IgD-negative memory B cell (primary cell): Measurements from ENCODE around the gene CASP2. TPM values are rescaled to one million over a fixed set of nuclear protein-coding genes. Genes with fewer than 3 reads are reported as not detected.
"Not testable (repeated sequence)": the region's sequence is repeated elsewhere in the genome, so short reads cannot be mapped to it uniquely, and the experiment has no call there.

ENCODE experiments used
- H3K27ac Mint-ChIP-seq, 3 donors: one replicate each; pipeline ENCODE4 v1.8.0; 2020 to 2022; ENCODE audit warnings: mild to moderate bottlenecking in 3 of 3, mixed read lengths in 3 of 3, moderate library complexity in 1 of 3
- H3K27me3 Mint-ChIP-seq: one replicate; pipeline ENCODE4 v1.8.0; 2021; ENCODE audit warnings: mixed read lengths
- H3K36me3 Mint-ChIP-seq: one replicate; pipeline ENCODE4 v1.8.0; 2020; ENCODE audit warnings: mild to moderate bottlenecking, mixed read lengths
- H3K4me1 Mint-ChIP-seq, 3 donors: one replicate each; pipeline ENCODE4 v1.8.0; 2020 to 2022; ENCODE audit warnings: mixed read lengths in 3 of 3, mild to moderate bottlenecking in 1 of 3
- H3K4me3 Mint-ChIP-seq, 4 donors: one replicate each; pipeline ENCODE4 v1.8.0; 2020 to 2022; ENCODE audit warnings: mild to moderate bottlenecking in 4 of 4, mixed read lengths in 4 of 4, moderate library complexity in 3 of 4
- H3K9me3 Mint-ChIP-seq, 3 donors: one replicate each; pipeline ENCODE4 v1.8.0; 2020 to 2021; ENCODE audit warnings: mixed read lengths in 3 of 3, mild to moderate bottlenecking in 1 of 3
- polyA plus RNA-seq: library from polyadenylated mRNA; unstranded; fragments of 300-500 nt; fragmentation: Illumina TruSeq; gene quantifications from one replicate; pipeline ENCODE4 v1.2.3, GENCODE V29; 2021

The CASP2 gene
- polyA plus RNA-seq, 1 donor from 2014 or later: 23.7 TPM

DNA sequence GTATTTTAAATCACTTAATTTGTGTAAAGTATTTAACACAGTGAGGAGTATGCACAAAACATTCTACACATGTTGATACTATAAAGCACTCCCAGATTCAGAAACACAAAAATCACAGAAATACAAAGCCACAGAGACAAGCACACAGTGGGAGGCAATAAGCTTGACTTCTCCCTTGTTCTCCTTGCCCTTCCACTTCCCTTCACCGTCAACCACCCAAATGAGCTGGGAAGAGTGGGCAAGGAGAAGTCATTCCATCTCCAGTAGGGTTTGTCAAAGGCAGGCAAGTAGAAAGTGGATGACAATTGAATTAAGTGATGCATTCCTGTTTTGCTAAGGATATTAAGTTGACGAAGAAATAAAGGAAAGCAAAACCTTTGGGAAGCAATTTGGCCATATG is 7.6 kb upstream of the CASP2 start:
- H3K4me1 Mint-ChIP-seq: peaks cover 31 to 40% (median 33%) of the 10 kb centered on the region in 3 donors
- no peaks in the 10 kb centered on the region for H3K9me3 Mint-ChIP-seq
- peak overlapping the region in 2 of 4 donors; percentile 5 to 43 for H3K4me3 Mint-ChIP-seq
- H3K36me3 Mint-ChIP-seq: no peaks in the 10 kb centered on the region
- H3K27me3 Mint-ChIP-seq: no peaks in the 10 kb centered on the region
- H3K27ac Mint-ChIP-seq: no peak overlapping the region

DNA sequence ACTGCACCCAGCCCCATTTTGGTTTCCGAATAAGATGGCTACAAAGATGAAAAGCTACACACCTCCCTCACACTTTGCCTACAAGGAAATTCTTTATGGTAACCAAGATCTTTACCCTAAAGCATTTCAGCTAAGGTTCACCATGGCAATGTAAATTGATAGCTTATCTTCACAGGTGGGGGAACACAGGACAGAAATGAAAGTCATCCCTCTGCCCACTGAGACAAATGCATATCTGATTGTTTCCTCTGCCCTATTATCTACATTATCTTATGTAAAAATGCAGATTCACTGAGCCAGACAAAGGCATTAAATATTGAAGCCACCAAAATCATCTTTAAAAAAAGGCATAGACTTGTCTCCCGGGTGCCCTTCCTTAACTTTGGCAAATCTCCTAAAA is 6.6 kb upstream of the CASP2 start:
- H3K9me3 Mint-ChIP-seq: no peaks in the 10 kb centered on the region
- peaks cover 32 to 40% (median 33%) of the 10 kb centered on the region in 3 donors for H3K4me1 Mint-ChIP-seq

DNA sequence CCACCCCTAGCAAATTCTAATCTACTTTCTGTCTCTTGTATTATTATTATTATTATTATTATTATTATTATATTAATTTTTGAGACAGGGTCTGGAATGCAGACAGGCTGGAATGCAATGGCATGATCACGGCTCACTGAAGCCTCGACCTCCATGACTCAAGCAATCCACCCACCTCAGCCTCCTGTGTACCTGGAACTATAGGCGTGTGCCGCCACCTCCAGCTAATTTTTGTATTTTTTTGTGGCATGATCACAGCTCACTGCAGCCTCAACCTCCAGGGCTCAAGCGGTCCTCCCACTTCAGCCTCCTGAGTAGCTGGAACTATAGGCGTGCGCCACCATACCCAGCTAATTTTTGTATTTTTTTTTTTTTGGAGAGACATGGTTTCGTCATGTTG is 6.0 kb upstream of the CASP2 start:
- peaks cover 33 to 40% (median 33%) of the 10 kb centered on the region in 3 donors for H3K4me1 Mint-ChIP-seq
- H3K9me3 Mint-ChIP-seq: no peaks in the 10 kb centered on the region
- H3K4me3 Mint-ChIP-seq: no peak overlapping the region
- H3K27me3 Mint-ChIP-seq: no peaks in the 10 kb centered on the region
- H3K27ac Mint-ChIP-seq: no peak overlapping the region
- H3K36me3 Mint-ChIP-seq: no peaks in the 10 kb centered on the region

More for the DNA sequence above, 6.6 kb upstream of the CASP2 start:
- H3K27me3 Mint-ChIP-seq: no peaks in the 10 kb centered on the region
- H3K4me3 Mint-ChIP-seq: no peak overlapping the region
- no peak overlapping the region for H3K27ac Mint-ChIP-seq
- no peaks in the 10 kb centered on the region for H3K36me3 Mint-ChIP-seq

DNA sequence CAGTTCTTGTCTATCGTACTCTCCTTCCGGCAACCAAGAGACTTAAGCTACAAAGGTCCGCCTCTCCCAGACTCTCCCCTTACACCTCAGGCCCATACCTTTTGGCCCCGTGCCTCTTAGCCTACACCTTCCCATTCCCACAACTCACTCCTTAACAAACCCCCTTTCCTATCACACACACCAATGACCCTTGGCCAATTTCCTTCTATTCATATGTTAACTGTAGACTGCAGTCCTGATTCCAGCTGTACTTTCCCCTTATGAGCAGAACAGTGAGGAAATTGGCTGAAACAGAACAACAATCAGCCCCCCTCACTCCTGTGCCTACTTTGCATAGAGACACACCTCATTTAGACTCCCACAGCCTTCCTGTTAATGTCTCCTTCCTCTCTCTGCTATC is 4.8 kb upstream of the CASP2 start:
- no peaks in the 10 kb centered on the region for H3K9me3 Mint-ChIP-seq
- H3K4me1 Mint-ChIP-seq: peaks cover 36 to 44% (median 41%) of the 10 kb centered on the region in 3 donors
- H3K4me3 Mint-ChIP-seq: peak overlapping the region; percentile 15 to 83 (median 71)
- no peaks in the 10 kb centered on the region for H3K36me3 Mint-ChIP-seq
- no peaks in the 10 kb centered on the region for H3K27me3 Mint-ChIP-seq
- H3K27ac Mint-ChIP-seq: peak overlapping the region; percentile 3 to 91 (median 85)

DNA sequence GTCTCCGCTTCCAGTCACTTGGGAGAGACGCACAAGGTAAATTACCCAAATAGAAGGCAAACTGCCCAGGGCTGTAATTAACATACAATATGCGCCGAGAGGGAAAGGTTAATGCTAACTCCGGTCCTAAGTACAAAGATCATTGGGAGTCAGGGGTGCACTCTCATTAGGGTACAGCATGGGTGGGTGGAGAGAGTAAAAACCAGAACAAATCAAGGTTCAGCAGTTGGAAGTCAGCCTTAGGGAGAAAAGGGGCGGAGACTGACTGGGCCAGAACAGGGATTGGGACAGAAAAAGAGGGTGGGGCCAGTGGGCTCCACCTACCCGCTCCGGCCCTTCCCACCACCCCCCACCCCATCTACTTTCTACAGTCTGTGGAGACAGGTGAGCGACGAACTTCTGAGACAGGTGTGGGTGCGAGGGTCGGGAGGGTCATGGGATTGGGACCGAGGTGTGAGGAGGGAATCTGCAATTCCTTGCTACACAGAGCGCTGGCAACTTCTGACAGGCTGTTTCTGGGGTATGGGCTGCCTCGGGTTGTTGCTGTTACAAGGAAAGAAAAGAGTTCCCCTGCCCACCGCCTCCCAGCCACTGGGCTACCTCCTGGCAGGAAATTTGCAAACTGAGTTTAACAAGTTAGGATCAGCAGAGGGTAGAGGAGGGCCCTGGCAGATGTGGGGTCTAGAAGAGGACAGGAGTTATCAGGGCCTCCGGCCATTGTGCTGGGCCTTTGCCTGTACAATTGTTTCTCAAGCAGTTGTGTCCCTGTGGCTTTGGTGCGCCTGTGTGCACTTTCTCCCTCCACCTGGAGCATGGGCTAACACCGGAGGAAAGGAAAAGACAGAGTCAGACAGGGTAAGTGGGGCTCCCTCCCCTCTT is 3.3 kb upstream of the CASP2 start, which contains the start of gene TMEM139:
TSS of gene TMEM139 (plus strand) at position 368 of the 879 bp plus-strand sequence. CDS start 1,000 bp downstream, outside the sequence.
- Mint-ChIP-seq H3K4me3 (peak within 1 kb of the TSS; percentile 15 to 83 (median 71)), H3K27ac (peak within 1 kb of the TSS; percentile 16 to 91 (median 85)), H3K9me3 (no peaks in the 10 kb centered on the region), H3K36me3 (no peaks in the 10 kb centered on the region), H3K27me3 (no peaks in the 10 kb centered on the region), H3K4me1 (peaks cover 40 to 46% (median 42%) of the 10 kb centered on the region in 3 donors)

DNA sequence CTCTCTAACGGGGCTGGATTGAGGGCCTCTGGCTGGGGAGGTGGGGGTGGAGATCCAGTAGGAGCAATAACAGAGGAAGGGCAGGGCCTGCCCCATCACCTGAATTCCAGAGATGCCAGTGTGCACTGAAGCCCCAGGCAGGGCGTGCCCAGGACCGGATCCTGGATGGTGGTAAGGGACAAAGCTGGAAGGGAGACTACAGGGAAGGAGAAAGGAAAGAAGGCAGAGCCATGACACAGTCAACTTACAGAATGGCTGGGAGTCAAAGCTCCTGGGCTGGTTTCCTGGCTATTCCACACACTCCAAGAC is 2.7 kb upstream of the CASP2 start:
- H3K4me3 Mint-ChIP-seq: peak overlapping the region in 1 of 4 donors; percentile 12
- no peaks in the 10 kb centered on the region for H3K9me3 Mint-ChIP-seq
- H3K36me3 Mint-ChIP-seq: no peaks in the 10 kb centered on the region

DNA sequence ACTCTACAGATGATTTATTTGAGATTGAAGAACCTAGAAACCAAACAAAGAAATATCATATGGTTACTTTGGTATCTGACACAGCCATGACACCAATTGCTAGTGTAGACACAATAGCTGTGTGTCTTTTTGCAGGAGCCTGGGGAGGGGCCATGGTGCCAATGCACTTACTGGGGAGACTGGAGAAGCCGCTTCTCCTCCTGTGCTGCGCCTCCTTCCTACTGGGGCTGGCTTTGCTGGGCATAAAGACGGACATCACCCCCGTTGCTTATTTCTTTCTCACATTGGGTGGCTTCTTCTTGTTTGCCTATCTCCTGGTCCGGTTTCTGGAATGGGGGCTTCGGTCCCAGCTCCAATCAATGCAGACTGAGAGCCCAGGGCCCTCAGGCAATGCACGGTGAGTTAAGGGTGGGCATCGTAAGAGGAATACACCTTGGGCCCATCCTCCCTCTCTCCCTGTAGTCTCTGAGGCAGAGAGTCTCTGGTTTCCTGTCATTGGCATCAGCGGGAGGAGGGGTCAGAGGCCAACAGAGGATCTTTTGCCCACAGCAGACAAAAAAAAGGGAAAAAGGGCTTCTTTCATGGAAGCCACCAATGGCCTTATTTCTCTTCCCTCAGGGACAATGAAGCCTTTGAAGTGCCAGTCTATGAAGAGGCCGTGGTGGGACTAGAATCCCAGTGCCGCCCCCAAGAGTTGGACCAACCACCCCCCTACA is 2.2 kb upstream of the CASP2 start:
- no peaks in the 10 kb centered on the region for H3K36me3 Mint-ChIP-seq
- no peaks in the 10 kb centered on the region for H3K9me3 Mint-ChIP-seq
- H3K4me3 Mint-ChIP-seq: peak overlapping the region in 1 of 4 donors; percentile 12
- peaks cover 38 to 40% (median 40%) of the 10 kb centered on the region in 3 donors for H3K4me1 Mint-ChIP-seq
- H3K27me3 Mint-ChIP-seq: no peaks in the 10 kb centered on the region
- H3K27ac Mint-ChIP-seq: peak overlapping the region; percentile 16 to 75 (median 16)

More for the DNA sequence above, 2.7 kb upstream of the CASP2 start:
- no peaks in the 10 kb centered on the region for H3K27me3 Mint-ChIP-seq
- peaks cover 37 to 41% (median 40%) of the 10 kb centered on the region in 3 donors for H3K4me1 Mint-ChIP-seq
- H3K27ac Mint-ChIP-seq: peak overlapping the region; percentile 16 to 75 (median 60)

DNA sequence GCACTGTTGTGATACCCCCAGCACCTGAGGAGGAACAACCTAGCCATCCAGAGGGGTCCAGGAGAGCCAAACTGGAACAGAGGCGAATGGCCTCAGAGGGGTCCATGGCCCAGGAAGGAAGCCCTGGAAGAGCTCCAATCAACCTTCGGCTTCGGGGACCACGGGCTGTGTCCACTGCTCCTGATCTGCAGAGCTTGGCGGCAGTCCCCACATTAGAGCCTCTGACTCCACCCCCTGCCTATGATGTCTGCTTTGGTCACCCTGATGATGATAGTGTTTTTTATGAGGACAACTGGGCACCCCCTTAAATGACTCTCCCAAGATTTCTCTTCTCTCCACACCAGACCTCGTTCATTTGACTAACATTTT is 1.6 kb upstream of the CASP2 start:
- peaks cover 36 to 45% (median 44%) of the 10 kb centered on the region in 3 donors for H3K4me1 Mint-ChIP-seq
- no peaks in the 10 kb centered on the region for H3K9me3 Mint-ChIP-seq
- H3K27me3 Mint-ChIP-seq: no peaks in the 10 kb centered on the region
- peak overlapping the region; percentile 3 to 69 (median 16) for H3K27ac Mint-ChIP-seq
- H3K4me3 Mint-ChIP-seq: peak overlapping the region in 3 of 4 donors; percentile 54 to 98 (median 97)
- H3K36me3 Mint-ChIP-seq: no peaks in the 10 kb centered on the region

DNA sequence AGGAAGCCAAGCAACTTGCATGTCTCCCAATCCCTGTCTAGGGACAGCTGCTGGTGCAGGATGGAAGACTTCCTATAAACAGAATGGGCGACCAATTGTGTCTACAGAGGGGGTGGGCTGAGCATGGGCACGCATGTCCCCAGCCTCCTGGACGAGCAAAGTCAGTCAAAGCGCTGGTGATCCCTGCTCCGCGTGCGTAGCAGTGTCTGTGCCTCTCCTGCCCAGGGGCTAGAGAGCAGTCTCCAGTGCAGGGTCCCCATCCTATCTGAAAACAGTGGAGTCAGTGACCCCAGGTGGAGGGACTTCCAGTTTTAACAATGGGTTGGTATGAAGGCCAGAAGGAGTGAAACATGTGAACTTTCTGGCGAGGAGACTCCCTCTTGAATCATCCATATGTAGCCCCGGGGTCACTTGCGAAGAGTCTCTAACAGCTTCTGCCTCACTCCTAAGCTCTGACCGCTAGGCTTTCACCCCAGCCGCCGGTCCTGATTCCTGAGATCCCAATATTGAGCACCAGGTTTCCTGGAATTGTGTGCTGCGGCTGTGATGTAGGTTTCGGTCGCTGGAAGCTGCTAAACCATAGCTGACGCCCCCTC is 714 bp upstream of the CASP2 start:
- Mint-ChIP-seq H3K4me1 (peaks cover 34 to 48% (median 41%) of the 10 kb centered on the region in 3 donors), H3K4me3 (peak overlapping the region; percentile 97 to 98 (median 98)), H3K27me3 (no peaks in the 10 kb centered on the region)

DNA sequence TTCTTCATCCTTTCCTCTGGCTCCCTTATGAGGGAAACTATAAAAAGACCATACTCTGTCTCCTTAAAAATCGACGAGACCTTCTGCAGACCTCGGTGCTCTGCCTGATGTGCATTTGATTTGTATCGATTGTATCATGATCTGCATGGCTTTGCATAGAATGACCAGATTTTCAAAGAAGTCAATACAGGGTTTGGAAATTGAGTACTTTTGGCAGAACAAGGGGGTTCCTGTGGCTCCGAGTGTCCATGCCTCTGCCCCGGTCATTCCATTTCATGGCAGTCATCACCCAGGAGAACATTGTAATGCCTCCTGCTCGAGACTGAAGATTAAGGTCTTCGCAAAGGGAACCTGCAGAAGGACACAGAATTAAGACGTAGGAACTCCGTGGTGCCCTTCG is 685 bp downstream of the CASP2 start:
- H3K9me3 Mint-ChIP-seq: no peaks in the 10 kb centered on the region
- peak overlapping the region; percentile 50 to 95 (median 83) for H3K27ac Mint-ChIP-seq
- H3K4me1 Mint-ChIP-seq: peaks cover 30 to 41% (median 35%) of the 10 kb centered on the region in 3 donors
- H3K4me3 Mint-ChIP-seq: peak overlapping the region; percentile 97 to 98 (median 98)
- peaks cover 7% of the 10 kb centered on the region for H3K36me3 Mint-ChIP-seq
- no peaks in the 10 kb centered on the region for H3K27me3 Mint-ChIP-seq

More for the DNA sequence above, 714 bp upstream of the CASP2 start:
- peaks cover 4% of the 10 kb centered on the region for H3K36me3 Mint-ChIP-seq
- no peaks in the 10 kb centered on the region for H3K9me3 Mint-ChIP-seq
- H3K27ac Mint-ChIP-seq: peak overlapping the region; percentile 50 to 97 (median 95)

DNA sequence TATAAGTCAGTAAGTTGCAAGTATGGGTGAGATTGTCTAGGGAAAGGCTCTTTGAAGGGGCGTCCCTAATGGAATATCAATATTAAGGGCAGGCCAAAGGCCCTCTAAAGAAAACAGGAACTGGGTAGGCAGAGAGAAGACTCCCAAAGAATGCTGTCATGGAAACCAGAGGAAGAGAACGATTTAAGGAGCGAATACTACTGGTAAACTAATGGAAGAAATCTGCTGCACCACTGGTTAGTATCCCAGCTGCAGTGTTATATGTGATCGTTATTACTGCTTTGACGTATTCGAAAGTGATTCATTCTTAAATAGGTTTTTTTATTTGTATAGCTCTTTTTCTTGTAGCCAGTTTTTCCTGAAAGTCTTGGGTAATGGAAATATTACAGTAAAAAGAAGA is 1.3 kb downstream of the CASP2 start:
- Mint-ChIP-seq H3K4me3 (peak overlapping the region; percentile 97 to 98 (median 98)), H3K9me3 (no peaks in the 10 kb centered on the region), H3K36me3 (peaks cover 7% of the 10 kb centered on the region), H3K27ac (peak overlapping the region; percentile 50 to 95 (median 83)), H3K4me1 (peaks cover 27 to 40% (median 34%) of the 10 kb centered on the region in 3 donors), H3K27me3 (no peaks in the 10 kb centered on the region)

DNA sequence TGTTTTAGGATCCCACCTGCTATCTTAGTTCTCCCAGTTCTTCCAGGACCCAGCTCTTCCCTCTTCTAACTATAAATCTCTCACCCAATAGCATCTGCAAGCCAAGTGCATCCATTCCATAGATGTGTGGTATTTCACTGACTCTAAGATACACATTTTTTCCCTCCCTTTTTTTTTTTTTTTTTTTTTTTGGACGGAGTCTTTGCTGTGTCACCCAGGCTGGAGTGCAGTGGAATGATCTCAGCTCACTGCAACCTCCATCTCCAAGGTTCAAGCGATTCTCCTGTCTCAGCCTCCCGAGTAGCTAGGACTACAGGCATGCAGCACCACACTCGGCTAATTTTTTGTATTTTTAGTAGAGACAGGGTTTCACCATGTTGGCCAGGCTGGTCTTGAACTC is 1.7 kb downstream of the CASP2 start:
- not testable (repeated sequence) for H3K27me3 Mint-ChIP-seq, H3K36me3 Mint-ChIP-seq, H3K9me3 Mint-ChIP-seq
- peaks cover 26 to 40% (median 34%) of the 10 kb centered on the region in 3 donors for H3K4me1 Mint-ChIP-seq
- H3K4me3 Mint-ChIP-seq: peak overlapping the region; percentile 97 to 98 (median 98)
- H3K27ac Mint-ChIP-seq: peak overlapping the region in 2 of 3 donors; percentile 50 to 83

DNA sequence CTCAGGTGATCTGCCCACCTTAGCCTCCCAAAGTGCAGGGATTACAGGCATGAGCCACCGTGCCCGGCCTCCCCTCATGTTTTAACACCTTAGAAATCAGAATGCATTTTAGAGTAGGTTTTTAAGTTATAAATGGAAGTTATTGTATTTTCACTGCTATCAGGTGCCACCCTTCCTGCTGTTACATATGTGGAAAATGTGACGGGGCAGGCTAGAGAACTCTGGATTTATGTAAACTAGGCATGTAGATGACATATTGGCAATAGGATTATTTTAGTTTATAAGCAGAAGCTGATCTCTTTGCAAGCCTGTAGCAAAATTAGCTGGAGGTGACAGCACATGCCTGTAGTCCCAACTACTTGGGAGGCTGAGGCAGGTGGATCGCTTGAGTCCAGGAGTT is 2.1 kb downstream of the CASP2 start:
- no peaks in the 10 kb centered on the region for H3K27me3 Mint-ChIP-seq
- H3K27ac Mint-ChIP-seq: peak overlapping the region in 1 of 3 donors; percentile 50
- H3K4me1 Mint-ChIP-seq: peaks cover 26 to 40% (median 36%) of the 10 kb centered on the region in 3 donors
- no peaks in the 10 kb centered on the region for H3K9me3 Mint-ChIP-seq
- peak overlapping the region; percentile 70 to 98 (median 98) for H3K4me3 Mint-ChIP-seq
- H3K36me3 Mint-ChIP-seq: peaks cover 7% of the 10 kb centered on the region

DNA sequence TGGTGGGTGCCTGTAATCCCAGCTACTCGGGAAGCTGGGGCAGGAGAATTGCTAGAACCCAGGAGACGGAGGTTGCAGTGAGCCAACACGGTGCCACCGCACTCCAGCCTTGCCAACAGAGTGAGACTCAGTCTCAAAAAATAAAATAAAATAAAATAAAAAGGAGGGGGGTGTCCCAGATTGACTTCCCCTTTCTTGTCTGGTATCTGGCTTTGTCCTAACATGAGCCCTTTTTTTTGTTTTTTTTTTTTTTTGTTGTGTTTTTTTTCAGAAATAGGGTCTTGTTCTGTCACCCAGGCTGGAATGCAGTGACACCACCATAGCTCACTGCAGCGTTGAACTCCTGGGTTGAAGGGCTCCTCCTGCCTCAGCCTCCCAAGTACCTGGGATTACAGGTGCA is 4.7 kb downstream of the CASP2 start:
- Mint-ChIP-seq H3K4me1 (peaks cover 34 to 53% (median 43%) of the 10 kb centered on the region in 3 donors), H3K4me3 (no peak overlapping the region), H3K9me3 (no peaks in the 10 kb centered on the region), H3K36me3 (peaks cover 7% of the 10 kb centered on the region), H3K27ac (no peak overlapping the region), H3K27me3 (no peaks in the 10 kb centered on the region)

DNA sequence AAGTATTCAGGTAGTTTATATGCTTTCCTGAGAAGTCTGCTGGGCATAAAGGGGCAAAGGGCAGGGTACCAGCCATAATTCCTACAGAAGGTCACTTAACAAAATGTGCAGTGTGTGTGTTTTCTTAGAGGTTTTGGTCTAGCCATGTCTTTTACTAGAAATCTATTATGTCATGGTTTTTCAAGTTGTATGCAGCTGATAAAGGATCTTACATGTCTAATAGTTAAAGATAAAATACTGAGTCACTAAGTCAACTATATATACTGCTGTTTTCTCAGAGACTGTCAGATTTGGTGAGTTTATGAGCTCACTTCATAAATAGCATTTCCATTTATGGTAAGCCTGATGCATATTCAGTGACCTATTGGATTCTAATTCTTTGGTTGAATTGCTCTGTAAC is 7.7 kb downstream of the CASP2 start:
- Mint-ChIP-seq H3K27me3 (no peaks in the 10 kb centered on the region), H3K4me1 (peaks cover 26 to 42% (median 32%) of the 10 kb centered on the region in 3 donors), H3K4me3 (peak overlapping the region in 1 of 4 donors; percentile 36), H3K27ac (no peak overlapping the region), H3K36me3 (peaks cover 12% of the 10 kb centered on the region), H3K9me3 (no peaks in the 10 kb centered on the region)
